Astrocyte (in vitro differentiated cells and primary cell): Measurements from ENCODE around the gene FOSL2.

Source experiments
- CTCF ChIP-seq: IDR thresholded peaks from 2 replicates; pipeline ENCODE4 v1.5.1; 2011; ENCODE audit warnings: low read depth, mild to moderate bottlenecking, inconsistent platforms, low read length, moderate library complexity; ENCODE audit not compliant: insufficient read depth
- EZH2 ChIP-seq: IDR thresholded peaks from 2 replicates; pipeline ENCODE4 v1.6.1; 2012; ENCODE audit warnings: mild to moderate bottlenecking, low read length, inconsistent platforms; ENCODE audit not compliant: insufficient read depth

DNA sequence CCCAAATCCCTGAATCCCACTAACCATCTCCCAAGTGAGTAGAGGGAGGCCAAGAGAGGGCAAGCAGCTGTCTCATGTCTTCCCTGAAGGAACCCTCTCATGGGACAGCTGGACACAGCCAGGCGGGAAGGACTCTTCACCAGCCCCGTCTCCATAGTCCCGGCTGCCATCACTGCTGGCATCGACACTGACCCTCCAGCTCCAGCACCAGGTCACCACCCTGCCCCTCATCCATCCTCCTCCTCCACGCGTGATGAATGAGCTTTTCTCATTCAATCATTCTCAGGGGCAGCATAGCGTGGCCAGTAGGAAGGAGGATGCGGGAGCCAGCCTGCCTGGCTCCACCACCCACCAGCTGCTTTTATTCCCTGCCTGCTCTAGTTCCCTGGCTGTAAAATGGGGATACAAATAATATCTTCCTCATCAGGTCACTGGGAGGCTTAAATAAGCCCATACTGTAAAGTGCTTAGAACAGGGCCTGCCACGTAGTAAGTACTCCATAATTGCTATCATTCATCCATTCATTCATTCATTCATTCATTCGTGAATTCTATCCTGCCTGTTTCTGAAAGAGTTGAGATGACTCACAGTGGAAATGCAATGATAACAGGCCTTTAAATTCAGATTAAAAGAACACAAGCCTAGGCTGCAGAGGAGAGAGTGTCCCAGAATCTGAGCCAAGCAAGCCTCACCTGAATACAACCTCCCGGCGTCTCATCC, 30.5 kb upstream of the FOSL2 start:
- TF ChIP-seq EZH2 = no peak
- no peak for TF ChIP-seq CTCF
